LHCN-M2 (cell line): ENCODE measurements around the gene ZSCAN5B. TPM values are rescaled to one million over a fixed set of nuclear protein-coding genes. Genes with fewer than 3 reads are reported as not detected.

Experiments used
- DNase-seq: peaks from one replicate; pipeline ENCODE4 v3.0.0-alpha.2; 2012; ENCODE audit warnings: low read depth
- total RNA-seq: library from RNA; depleted of rRNA; stranded (reverse); fragments of >200 nt; gene quantifications from 2 replicates; pipeline ENCODE4 v1.2.3, GENCODE V29; 2014; rRNA removed

Gene ZSCAN5B
- total RNA-seq, 1 experiment from 2014 or later = not detected

- no peak for DNase-seq
Measured at GRCh38 chr19:56145698-56146097, 51.9 kb downstream of the ZSCAN5B start.

GRCh38 chr19:56144831-56145230, 52.8 kb downstream of the ZSCAN5B start:
- DNase-seq = no peak

GRCh38 chr19:56144376-56144775, 53.2 kb downstream of the ZSCAN5B start:
- no peak for DNase-seq

GRCh38 chr19:56142897-56143434, 54.6 kb downstream of the ZSCAN5B start:
- no peak for DNase-seq

- DNase-seq = no peak
Measured at GRCh38 chr19:56142087-56142787, 55.3 kb downstream of the ZSCAN5B start.

GRCh38 chr19:56141417-56141993, 56.1 kb downstream of the ZSCAN5B start:
- no peak for DNase-seq

- peak; percentile 99 for DNase-seq
Measured at GRCh38 chr19:56140583-56141416, 56.8 kb downstream of the ZSCAN5B start, which contains the start of gene ZNF444. TSS of gene ZNF444 (plus strand) at chr19:56141287. CDS start at chr19:56146912, 5,625 bp downstream.

GRCh38 chr19:56139847-56140582, 57.6 kb downstream of the ZSCAN5B start:
- DNase-seq = peak; percentile 49

Other genes with a start within 250 kb of the ZSCAN5B start
- gene NLRP8, start 250.0 kb downstream of the ZSCAN5B start, total RNA-seq = not detected in 2 replicates
- gene NLRP5, start 211.0 kb downstream of the ZSCAN5B start, total RNA-seq = not detected in 2 replicates
- gene ZNF787, start 76.5 kb downstream of the ZSCAN5B start, total RNA-seq = 25.8 and 26.9 TPM in 2 replicates
- gene ZNF444, start 56.5 kb downstream of the ZSCAN5B start, total RNA-seq = 35.4 and 42.6 TPM in 2 replicates
- not detected in 2 replicates for gene GALP, start 21.8 kb downstream of the ZSCAN5B start, total RNA-seq
- gene ZSCAN5C, start 4.5 kb upstream of the ZSCAN5B start, total RNA-seq = not detected in 2 replicates
- not detected in 2 replicates for gene EDDM13, start 75.0 kb upstream of the ZSCAN5B start, total RNA-seq
- gene ZSCAN5A, start 117.1 kb upstream of the ZSCAN5B start, total RNA-seq = 2.9 and 4.6 TPM in 2 replicates
- gene ZNF582, start 195.8 kb upstream of the ZSCAN5B start, total RNA-seq = 1.5 and 2.2 TPM in 2 replicates
- 8.8 and 11.1 TPM in 2 replicates for gene ZNF583, start 206.5 kb upstream of the ZSCAN5B start, total RNA-seq